HG03097 (cell line): ENCODE results near the gene DCHS2.

ENCODE experiments used
- ATAC-seq: cut with Tn5 transposase; IDR thresholded peaks from one replicate; pipeline ENCODE4 v1.9.1; 2021; ENCODE audit not compliant: unreplicated experiment, low FRiP score

DCHS2 gene

GRCh38 chr4:154452798-154453346 is 38.7 kb downstream of the DCHS2 start:
- ATAC-seq: no peak

GRCh38 chr4:154450966-154451365 is 40.6 kb downstream of the DCHS2 start:
- no peak for ATAC-seq

- ATAC-seq: no peak
These were observed 46.6 kb downstream of the DCHS2 start for GRCh38 chr4:154444958-154445357.

- ATAC-seq: no peak
These were observed 49.6 kb downstream of the DCHS2 start for GRCh38 chr4:154441982-154442381.

- no peak for ATAC-seq
These were observed 50.5 kb downstream of the DCHS2 start for GRCh38 chr4:154441124-154441523.

- no peak for ATAC-seq
These were observed 52.4 kb downstream of the DCHS2 start for GRCh38 chr4:154439224-154439623.

DNA sequence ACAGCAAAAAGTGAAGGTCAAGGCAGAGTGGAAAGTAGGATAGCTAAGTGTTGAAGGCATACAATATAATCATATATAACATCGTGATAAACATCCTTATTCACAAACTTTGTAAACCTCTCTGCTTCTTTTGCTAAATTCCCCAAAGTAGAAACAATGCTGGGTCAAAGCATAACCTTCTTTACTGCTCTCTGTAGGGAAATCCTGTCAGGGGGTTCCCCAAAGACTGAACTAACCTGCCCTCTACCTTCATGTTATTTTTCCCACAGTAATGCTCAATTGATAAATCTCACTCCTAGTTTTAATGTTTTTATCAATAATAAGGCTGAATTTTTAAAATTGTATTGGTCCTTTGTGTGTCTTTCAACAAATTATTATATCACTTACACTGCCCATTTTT is 55.7 kb downstream of the DCHS2 start:
- ATAC-seq: no peak

DNA sequence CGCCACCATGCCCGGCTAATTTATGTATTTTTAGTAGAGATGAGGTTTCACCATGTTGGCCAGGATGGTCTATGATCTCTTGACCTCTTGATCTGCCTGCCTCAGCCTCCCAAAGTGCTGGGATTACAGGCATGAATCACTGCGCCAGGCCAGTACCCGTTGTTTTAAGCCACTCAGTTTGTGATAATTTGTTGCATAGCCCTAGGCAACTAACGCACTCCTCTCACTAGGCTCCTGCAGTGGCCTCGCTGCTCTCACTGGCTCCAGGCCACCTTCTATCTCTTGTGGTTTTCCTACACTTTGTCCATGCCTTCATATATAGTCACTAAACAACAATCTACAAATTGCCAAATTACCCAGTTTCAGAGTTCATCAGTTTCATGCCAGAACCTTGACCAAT is 58.1 kb downstream of the DCHS2 start:
- ATAC-seq: no peak

DNA sequence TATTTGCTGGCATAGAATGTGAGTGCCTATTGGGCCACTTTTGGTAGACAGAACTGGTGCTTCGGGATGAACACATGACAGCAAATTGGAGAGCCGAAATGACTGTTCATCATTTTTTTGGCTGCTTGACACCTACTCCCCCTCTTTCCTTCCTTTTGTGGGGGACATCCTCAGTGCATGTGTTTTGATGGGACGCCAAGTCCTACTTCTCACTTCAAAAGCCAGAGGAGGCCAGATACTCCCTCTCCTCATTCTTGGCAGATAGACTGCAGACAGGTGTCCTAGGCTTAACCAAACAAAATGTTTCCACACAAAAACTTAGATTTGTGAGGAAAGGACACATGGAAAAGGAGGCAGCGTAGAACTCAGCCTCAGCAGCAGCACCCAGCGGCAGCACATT is 62.4 kb downstream of the DCHS2 start:
- no peak for ATAC-seq

GRCh38 chr4:154427149-154427548 is 64.5 kb downstream of the DCHS2 start:
- no peak for ATAC-seq

DNA sequence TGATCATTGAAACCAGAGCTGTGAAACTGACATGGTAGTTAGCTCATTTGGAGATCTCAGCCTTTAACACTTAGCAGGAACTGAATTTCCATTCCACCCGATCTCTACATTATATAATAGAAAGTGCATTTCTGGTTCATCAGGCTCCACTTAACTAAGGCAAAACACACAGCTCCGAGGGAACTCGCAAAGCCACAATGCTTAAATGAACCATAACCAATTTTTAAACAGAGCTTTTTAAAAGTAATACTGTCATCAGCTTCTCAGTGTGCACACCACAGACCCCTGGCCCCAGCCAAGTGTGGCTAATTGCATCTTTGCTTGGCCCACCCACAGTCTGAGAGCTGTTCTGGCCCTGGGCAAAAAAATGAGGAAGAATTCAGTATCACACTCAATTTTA is 66.1 kb downstream of the DCHS2 start:
- ATAC-seq: no peak

DNA sequence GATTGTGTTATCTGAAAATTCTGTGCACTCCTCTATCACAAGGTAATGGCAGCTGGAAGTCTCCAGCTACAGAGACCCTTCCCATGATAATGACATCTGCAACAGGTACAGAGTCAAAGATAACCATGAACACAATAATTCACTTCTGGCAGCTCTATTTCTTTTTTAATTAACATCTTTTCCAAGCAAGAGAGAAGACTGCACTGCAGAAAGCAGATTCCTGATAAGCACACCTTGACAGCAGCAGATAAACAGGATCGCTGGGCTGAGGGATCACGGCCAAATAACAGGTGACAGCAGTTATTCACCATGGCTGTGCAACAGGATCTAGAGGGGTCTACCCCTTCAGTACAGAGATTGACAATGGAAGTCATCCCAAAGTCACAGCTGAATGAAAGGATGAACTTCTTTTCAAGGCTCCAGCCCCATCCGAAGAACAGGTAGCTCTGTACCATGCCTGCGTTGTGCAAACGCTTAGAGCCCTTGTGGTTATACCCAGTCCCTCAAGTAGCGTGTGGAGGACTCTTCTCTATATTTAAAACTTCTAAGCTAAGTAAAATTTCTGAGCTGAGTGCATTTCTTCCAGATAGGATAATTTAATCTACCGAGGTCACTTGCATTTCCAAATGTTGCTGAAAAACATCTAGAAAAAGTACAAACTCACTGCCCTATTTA is 66.7 kb downstream of the DCHS2 start:
- ATAC-seq: no peak

DNA sequence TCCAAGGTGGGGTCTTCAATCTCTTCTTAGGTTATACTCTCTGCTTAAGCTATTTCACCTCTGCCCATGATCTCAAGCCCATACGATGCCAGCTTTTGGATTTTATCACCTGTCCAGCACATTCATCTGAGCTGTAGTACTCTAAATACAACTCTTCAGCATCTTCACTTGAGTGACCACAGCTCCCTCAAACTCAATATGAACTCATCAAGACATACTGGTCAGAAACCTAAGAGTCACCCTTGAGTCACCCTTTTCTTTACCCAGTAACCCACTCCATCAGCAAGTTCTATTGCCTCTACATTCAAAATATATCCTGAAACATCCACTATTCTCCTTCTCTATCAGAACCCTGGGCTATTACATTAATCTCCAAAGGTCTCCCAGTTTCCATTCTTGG is 69.4 kb downstream of the DCHS2 start:
- no peak for ATAC-seq

DNA sequence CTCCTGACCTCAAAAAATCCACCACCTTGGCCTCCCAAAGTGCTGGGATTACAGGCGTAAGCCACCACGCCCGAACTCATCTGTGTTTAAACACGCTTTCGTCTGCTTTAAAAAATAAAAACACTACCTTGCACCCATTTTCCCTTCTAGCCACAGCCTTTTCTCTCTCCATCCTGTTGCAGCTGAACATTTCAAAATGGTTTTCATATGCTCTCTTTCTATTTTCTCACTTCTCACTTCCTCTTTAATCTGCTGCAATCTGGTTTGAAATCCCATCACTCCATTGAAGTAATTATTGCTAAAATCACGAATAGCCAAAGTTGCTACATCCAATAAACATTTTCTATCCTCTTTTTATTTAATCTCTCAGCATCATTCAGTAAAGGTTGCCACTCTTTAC is 70.0 kb downstream of the DCHS2 start:
- ATAC-seq: no peak

DNA sequence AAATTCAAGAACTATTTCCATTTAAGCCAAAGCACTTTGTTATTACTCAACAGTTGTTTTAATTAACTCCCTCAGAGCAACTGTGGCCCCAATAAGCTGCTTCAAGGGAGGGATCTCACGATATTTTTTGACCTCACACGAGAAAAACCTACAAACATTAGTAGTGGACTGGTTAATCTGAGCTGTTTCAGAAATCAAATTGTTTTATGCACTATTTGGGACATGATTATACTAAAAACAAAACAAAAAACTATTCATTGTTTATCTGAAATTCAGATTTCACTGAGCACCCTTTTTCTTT is 74.3 kb downstream of the DCHS2 start:
- no peak for ATAC-seq

DNA sequence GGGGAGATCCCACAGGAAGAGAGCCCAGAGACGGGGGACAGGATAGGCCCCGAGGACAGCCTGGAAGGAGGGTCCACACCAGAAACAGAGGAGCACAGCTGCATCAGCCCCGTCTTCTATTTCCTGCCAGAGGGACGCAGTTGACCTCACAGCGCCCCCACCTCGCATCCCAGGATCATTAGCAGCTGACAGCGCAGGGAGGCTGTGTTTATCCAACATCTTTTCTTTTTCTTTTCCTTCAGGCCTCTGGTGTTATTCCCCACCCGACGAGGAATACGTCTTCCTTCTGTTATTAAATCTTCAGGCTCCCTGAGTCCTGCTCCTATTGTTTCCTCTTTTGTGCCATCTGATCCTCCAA is 75.4 kb downstream of the DCHS2 start:
- peak; percentile 49 for ATAC-seq

- no peak for ATAC-seq
These were observed 76.3 kb downstream of the DCHS2 start for GRCh38 chr4:154415313-154415712.

DNA sequence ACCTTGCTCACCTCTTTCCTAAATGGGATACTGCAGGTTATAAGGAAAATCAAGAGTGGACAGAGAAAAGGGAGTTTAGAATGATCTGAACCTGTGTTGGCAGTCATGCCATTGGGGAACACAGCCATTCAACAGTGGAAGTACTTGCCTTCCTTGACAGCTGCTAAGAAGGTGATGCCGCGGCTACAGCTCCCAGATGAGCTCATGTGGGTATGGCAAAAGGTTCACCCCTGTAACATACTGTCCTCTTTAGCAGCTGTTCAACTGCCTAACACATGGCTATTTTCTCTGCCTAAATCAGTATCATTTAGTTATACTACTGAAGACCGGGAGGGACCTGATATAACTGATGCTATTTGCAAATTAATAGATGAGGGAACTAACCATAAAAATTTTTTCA is 76.8 kb downstream of the DCHS2 start:
- ATAC-seq: no peak

GRCh38 chr4:154414371-154414770 is 77.2 kb downstream of the DCHS2 start:
- no peak for ATAC-seq

- ATAC-seq: no peak
These were observed 84.2 kb downstream of the DCHS2 start for GRCh38 chr4:154407443-154407842.

DNA sequence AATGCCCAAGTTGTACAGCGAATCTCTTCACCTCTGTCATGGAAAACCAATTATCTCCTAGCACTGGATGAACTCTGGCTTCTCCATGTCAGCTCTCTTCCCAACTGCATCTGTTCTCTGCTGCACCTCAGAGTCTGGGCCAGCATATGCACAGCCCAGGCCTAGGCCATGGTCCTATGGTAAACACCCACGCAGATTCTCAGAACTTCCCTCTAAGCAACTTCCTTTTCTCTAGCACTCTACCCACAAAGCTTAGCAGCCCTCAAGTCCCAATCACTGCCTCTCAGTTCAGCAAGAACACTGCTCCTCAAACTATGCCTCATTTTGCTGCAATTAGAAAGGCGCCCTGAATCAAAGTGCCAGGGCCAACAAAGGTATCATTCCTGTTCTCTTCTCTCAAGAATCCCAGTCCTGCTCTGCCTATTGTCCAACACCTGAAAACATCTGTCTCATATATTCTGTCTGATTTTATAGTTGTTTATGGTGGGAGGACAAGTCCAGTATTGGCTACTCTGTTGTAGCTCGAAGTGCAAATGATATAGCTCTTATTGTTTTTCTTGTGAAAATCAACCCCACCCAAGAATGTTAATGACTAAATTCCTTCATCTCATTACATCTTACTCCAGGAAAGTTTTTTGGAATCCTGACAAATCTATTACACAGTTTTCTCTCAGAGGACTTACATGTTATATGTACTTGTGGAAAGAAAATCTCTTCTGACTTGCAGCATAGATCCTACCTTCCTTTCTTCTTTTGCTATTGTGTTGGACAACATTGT is 85.4 kb downstream of the DCHS2 start:
- ATAC-seq: no peak

GRCh38 chr4:154399259-154399974 is 92.2 kb downstream of the DCHS2 start:
- ATAC-seq: no peak
